ENCODE results near the gene FARP2. TPM values are rescaled to one million over a fixed set of nuclear protein-coding genes. Genes with fewer than 3 reads are reported as not detected.
A peak's percentile ranks its signal among the peaks of the same experiment; 100 is the strongest.

Gene FARP2
- total RNA-seq, 1 experiment from 2014 or later: 37.2 TPM

- intact Hi-C loops (cut with micrococcal nuclease; ENCODE audit: unreplicated experiment): loop anchor here (1.0 kb wide), 1 partner anchor 19 kb away; no protein-coding TSS in a partner anchor
These were observed 1.1 kb upstream of the FARP2 start for GRCh38 chr2:241354668-241355658.

DNA sequence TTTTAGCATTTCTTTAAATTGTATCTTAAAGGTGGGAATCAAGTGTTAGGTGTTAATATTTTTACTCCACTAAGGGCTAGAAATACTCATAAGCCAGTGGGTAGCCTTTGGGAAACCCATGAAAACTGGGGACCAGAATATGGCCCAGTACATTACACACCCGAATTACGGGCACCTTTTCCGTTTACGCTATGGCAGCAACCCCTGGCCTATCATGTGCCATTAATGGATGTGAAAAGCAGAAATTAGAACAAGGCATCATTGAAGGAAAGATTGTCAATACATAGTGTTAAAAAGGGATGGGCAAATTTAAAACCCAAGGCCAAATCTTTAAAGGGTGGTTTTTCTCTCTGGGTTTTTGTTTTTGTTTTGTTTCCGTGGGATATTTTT lies 781 bp downstream of the FARP2 start:
- peak overlapping the region; percentile 78 for H3K4me3 ChIP-seq (ENCODE audit: low read depth, low read length)
- POLR2A ChIA-PET: interaction anchor here (1.0 kb wide), 1 partner anchor 330 kb away, joined by 3 read pairs; the partner anchor contains the start of gene DTYMK
- H3K36me3 Mint-ChIP-seq (ENCODE audit: insufficient read depth, unreplicated experiment): peaks cover 22% of the 10 kb centered on the region
- no TSS peak for BruUV-seq (replicated peaks)
- H3K9me3 ChIP-seq: no peaks in the 10 kb centered on the region
- intact Hi-C loops (cut with micrococcal nuclease; ENCODE audit: unreplicated experiment): loop anchor here (1.0 kb wide), 2 partner anchors 35 to 42 kb away; partner anchors contain the start of genes HDLBP and SEPTIN2
- TF ChIP-seq CTCF (IDR thresholded peaks at IDR 0.05; ENCODE audit: insufficient read depth in 1 of 2, low read depth in 1 of 2, low read length in 1 of 2, severe bottlenecking in 1 of 2, unreplicated experiment in 1 of 2): no peak
- no peaks in the 10 kb centered on the region for H3K9me3 Mint-ChIP-seq (ENCODE audit: unreplicated experiment)
- H3K27ac Mint-ChIP-seq (ENCODE audit: unreplicated experiment): peak overlapping the region; percentile 38
- peak overlapping the region; percentile 72 for H3K4me3 Mint-ChIP-seq (ENCODE audit: unreplicated experiment)
- H3K4me1 ChIP-seq: peaks cover 20% of the 10 kb centered on the region
- H3K27me3 ChIP-seq (replicated peaks; ENCODE audit: control insufficient read depth, insufficient read depth, low read length): no peaks in the 10 kb centered on the region
- peaks cover 21% of the 10 kb centered on the region for H3K4me1 Mint-ChIP-seq (ENCODE audit: low read depth, unreplicated experiment)
- CTCF ChIA-PET: interaction anchor here (1.0 kb wide), 1 partner anchor 35 kb away, joined by 14 read pairs; no protein-coding TSS in a partner anchor
- H3K27me3 Mint-ChIP-seq (ENCODE audit: insufficient read depth, unreplicated experiment): no peaks in the 10 kb centered on the region
- DNase-seq: no peak
- H3K36me3 ChIP-seq (ENCODE audit: control insufficient read depth, insufficient read depth, low read length): no peaks in the 10 kb centered on the region

More at GRCh38 chr2:241354668-241355658, 1.1 kb upstream of the FARP2 start:
- H3K9me3 ChIP-seq: no peaks in the 10 kb centered on the region
- peak overlapping the region; percentile 26 for H3K4me3 ChIP-seq (ENCODE audit: low read depth, low read length)
- no peak for TF ChIP-seq CTCF (IDR thresholded peaks at IDR 0.05; ENCODE audit: insufficient read depth in 1 of 2, low read depth in 1 of 2, low read length in 1 of 2, severe bottlenecking in 1 of 2, unreplicated experiment in 1 of 2)
- H3K4me1 ChIP-seq: peaks cover 37% of the 10 kb centered on the region
- Mint-ChIP-seq H3K27ac (ENCODE audit: unreplicated experiment) (peak overlapping the region; percentile 76), H3K4me1 (ENCODE audit: low read depth, unreplicated experiment) (peaks cover 22% of the 10 kb centered on the region), H3K27me3 (ENCODE audit: insufficient read depth, unreplicated experiment) (no peaks in the 10 kb centered on the region), H3K36me3 (ENCODE audit: insufficient read depth, unreplicated experiment) (peaks cover 38% of the 10 kb centered on the region), H3K4me3 (ENCODE audit: unreplicated experiment) (peak overlapping the region; percentile 49), H3K9me3 (ENCODE audit: unreplicated experiment) (no peaks in the 10 kb centered on the region)
- POLR2A ChIA-PET: no interaction called here
- CTCF ChIA-PET: no interaction called here
- TSS peak; percentile 29 for BruUV-seq (replicated peaks)
- no peaks in the 10 kb centered on the region for H3K27me3 ChIP-seq (replicated peaks; ENCODE audit: control insufficient read depth, insufficient read depth, low read length)
- no peaks in the 10 kb centered on the region for H3K36me3 ChIP-seq (ENCODE audit: control insufficient read depth, insufficient read depth, low read length)
- DNase-seq: peak; percentile 77 to 84

GRCh38 chr2:241357531-241357930 lies 1.4 kb downstream of the FARP2 start:
- Mint-ChIP-seq H3K9me3 (ENCODE audit: unreplicated experiment) (no peaks in the 10 kb centered on the region), H3K27ac (ENCODE audit: unreplicated experiment) (no peak overlapping the region)
- TF ChIP-seq CTCF (IDR thresholded peaks at IDR 0.05; ENCODE audit: insufficient read depth in 1 of 2, low read depth in 1 of 2, low read length in 1 of 2, severe bottlenecking in 1 of 2, unreplicated experiment in 1 of 2): no peak

More at GRCh38 chr2:241357531-241357930, 1.4 kb downstream of the FARP2 start:
- peaks cover 21% of the 10 kb centered on the region for H3K4me1 Mint-ChIP-seq (ENCODE audit: low read depth, unreplicated experiment)
- no peak overlapping the region; the same call in 1 of the 2 replicates for H3K4me3 ChIP-seq (ENCODE audit: low read depth, low read length)
- no peaks in the 10 kb centered on the region for H3K36me3 ChIP-seq (ENCODE audit: control insufficient read depth, insufficient read depth, low read length)
- H3K27me3 ChIP-seq (replicated peaks; ENCODE audit: control insufficient read depth, insufficient read depth, low read length): no peaks in the 10 kb centered on the region
- H3K27me3 Mint-ChIP-seq (ENCODE audit: insufficient read depth, unreplicated experiment): no peaks in the 10 kb centered on the region
- DNase-seq: no peak
- BruUV-seq (replicated peaks): no TSS peak
- H3K4me1 ChIP-seq: peaks cover 14% of the 10 kb centered on the region
- H3K36me3 Mint-ChIP-seq (ENCODE audit: insufficient read depth, unreplicated experiment): peaks cover 17% of the 10 kb centered on the region
- intact Hi-C loops (cut with micrococcal nuclease; ENCODE audit: unreplicated experiment): no loop called here
- ChIA-PET CTCF (no interaction called here), POLR2A (interaction anchor here (0.6 kb wide), 1 partner anchor 36 kb away, joined by 3 read pairs; no protein-coding TSS in a partner anchor)
- no peaks in the 10 kb centered on the region for H3K9me3 ChIP-seq
- H3K4me3 Mint-ChIP-seq (ENCODE audit: unreplicated experiment): peak overlapping the region; percentile 72

Data from Caco-2 (cell line).